ENCODE data around the gene TTLL3.
"Not testable (repeated sequence)": the region's sequence is repeated elsewhere in the genome, so short reads cannot be mapped to it uniquely, and the experiment has no call there.

The TTLL3 gene

DNA sequence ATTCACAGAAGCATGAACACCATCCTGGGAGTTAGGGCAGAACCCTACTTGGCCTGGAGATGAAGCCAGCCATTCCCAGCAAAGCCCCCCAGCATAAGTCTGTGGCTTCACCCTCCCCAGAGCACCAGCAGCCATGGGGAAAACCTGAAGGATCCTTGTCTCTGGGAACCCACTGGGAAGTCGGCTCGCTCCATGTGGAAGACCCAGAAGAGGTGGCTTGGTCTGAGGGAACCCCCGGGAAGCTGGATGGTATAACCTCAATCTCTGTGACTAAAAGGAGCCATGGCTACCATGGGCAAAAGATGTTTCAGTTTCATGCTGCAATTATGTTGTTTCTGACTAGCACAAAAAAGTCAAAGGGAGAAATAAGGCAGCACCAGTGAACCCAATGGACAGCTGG is 45.5 kb downstream of the TTLL3 start:
- Mint-ChIP-seq H3K4me1 (ENCODE audit: low read depth) (no peaks in the 10 kb centered on the region), H3K36me3 (ENCODE audit: low read depth) (no peaks in the 10 kb centered on the region), H3K27ac (no peak overlapping the region), H3K4me3 (no peak overlapping the region), H3K27me3 (no peaks in the 10 kb centered on the region), H3K9me3 (no peaks in the 10 kb centered on the region)

DNA sequence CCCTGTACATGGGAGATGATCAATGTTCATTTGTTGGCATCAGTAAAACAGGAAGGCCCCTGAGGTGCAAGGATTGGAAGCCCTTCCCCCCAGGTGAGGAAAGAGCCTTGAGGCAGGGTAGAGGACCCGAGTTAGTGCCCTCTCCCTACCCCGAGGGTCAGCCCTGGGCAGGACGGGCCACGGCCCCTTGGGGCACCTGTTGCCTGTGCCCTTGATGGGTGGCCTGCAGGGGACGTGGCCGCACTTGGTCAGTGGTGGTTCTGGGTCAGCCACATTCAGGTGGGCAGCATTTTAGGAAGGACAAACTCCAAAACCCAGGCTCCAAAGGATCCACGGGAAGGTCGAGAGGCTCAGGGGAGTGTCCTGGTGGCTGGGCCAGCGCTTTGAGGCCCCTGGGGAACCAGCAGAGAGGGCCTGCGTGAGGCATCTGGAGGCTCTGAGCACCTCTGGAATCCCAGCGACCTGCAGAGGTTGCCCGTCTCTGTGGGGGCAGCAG is 49.5 kb downstream of the TTLL3 start:
- H3K36me3 Mint-ChIP-seq (ENCODE audit: low read depth): no peaks in the 10 kb centered on the region

DNA sequence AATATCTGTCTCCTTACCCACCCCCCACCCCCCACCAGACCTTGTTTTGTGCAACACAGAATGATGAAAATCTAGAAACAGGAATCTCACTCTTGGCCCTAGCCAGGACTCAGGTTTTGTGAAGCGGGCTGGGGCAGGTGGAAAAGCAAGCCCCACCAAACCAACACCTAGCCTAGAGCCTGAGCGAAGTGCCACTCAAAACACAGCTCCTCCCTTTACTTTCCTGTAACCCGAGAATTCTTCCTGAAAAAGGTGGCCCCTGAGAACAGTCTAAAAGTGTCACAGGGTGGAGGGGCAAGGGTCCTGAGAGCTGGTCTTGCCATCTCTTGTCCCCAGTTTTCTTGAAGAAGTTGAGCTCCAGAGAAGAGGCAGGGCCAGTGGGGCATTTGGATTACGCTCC is 51.1 kb downstream of the TTLL3 start:
- Mint-ChIP-seq H3K9me3 (no peaks in the 10 kb centered on the region), H3K27ac (no peak overlapping the region), H3K4me1 (ENCODE audit: low read depth) (peaks cover 4% of the 10 kb centered on the region), H3K4me3 (no peak overlapping the region), H3K36me3 (ENCODE audit: low read depth) (no peaks in the 10 kb centered on the region), H3K27me3 (peaks cover 10% of the 10 kb centered on the region)

More for the DNA sequence above, 49.5 kb downstream of the TTLL3 start:
- Mint-ChIP-seq H3K4me3 (no peak overlapping the region), H3K27ac (no peak overlapping the region), H3K9me3 (no peaks in the 10 kb centered on the region), H3K27me3 (peaks cover 10% of the 10 kb centered on the region), H3K4me1 (ENCODE audit: low read depth) (peaks cover 4% of the 10 kb centered on the region)

DNA sequence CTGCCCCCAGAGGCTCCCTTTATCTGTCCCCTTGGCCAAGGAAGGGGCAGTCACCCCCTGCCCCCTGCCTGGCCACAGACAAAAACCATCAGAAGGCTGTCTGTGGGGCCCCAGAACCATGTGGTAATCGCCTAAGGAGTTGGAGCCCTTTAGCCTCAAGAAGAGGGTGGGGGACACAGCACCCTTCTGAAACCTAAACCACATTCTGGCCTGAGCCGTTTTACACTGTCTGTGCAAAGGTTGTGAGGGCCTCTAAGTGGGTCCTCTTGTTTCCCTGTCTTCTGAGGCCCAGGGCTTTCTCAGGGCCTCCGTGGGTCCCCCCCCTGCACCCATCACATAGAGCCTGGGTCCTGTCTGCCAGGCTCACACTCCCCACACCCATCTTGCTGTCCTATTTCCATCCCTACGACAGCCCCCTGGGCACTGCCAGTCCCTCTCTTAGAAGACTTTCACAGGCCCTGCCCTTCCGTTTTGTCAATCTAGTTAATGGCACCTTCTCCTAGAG is 51.6 kb downstream of the TTLL3 start:
- H3K9me3 Mint-ChIP-seq: no peaks in the 10 kb centered on the region

DNA sequence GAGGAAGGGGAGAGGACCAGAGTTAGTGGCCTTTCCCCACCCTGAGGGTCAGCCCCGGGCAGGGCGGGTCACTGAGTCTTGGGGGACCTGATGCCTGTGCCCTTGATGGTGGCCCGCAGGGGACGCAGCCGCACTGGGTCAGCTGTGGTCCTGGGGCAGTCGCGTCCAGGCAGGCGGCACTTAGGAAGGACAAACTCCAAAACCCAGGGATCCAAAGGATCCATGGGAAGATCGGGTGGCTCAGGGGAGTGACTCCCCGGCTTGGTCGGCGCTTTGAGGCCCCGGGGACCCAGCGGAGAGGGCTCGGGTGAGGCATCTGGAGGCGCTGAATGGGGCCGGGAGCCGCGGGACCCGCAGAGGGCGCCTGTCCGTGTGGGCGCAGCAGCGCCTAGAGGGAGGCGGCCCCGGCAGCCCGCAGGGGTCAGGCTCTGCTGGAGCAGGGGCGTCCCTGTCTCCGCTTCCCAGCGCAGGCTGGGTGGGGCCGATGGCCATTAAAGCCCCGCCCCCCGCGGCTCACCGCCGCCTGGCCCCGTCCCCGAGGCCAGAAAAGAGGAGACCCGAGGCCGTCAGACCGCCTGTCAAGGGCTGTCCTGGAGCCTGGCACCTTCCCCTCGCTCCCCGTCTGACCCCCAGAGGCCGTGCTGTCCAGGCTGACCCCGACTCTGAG is 52.5 kb downstream of the TTLL3 start:
- Mint-ChIP-seq H3K4me3 (no peak overlapping the region), H3K36me3 (ENCODE audit: low read depth) (no peaks in the 10 kb centered on the region), H3K27me3 (peaks cover 10% of the 10 kb centered on the region), H3K27ac (no peak overlapping the region), H3K4me1 (ENCODE audit: low read depth) (peaks cover 4% of the 10 kb centered on the region), H3K9me3 (no peaks in the 10 kb centered on the region)

More for the DNA sequence above, 51.6 kb downstream of the TTLL3 start:
- H3K27me3 Mint-ChIP-seq: peaks cover 10% of the 10 kb centered on the region
- H3K4me3 Mint-ChIP-seq: no peak overlapping the region
- H3K4me1 Mint-ChIP-seq (ENCODE audit: low read depth): peaks cover 4% of the 10 kb centered on the region
- no peak overlapping the region for H3K27ac Mint-ChIP-seq
- H3K36me3 Mint-ChIP-seq (ENCODE audit: low read depth): no peaks in the 10 kb centered on the region

DNA sequence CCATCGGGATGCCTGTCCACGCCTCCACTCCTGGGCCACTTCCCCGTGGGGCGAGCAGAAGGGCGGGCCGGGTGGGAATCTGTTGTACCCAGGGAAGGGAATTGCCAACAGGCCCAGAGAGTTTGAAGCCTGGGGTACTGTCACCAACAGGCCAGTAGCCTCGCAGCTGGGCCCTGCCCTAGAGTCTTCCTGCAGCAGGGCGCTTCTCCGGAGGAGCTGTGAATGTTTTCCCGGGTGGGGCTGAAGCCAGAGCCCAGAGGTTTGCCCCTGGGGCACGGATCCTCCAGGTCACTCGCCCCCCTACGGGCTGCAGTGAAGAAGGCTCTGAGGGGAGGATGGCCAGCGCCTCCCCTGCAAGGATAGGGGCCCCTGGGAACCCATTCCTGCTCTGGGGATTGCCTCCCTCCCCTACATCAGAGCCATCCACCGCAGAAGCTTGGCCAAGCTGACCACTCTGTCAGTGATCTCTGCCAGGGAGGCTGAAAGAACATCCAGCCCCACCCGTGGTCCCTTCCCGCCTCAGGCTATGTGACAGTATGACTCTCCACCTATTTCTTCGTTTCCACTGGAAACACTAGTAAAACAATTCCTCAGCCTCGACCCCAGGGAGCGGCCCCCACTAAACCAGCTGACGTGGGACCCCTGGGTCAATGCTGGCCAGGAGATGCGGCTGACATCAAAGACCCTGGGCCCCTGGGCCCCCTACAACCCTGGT is 53.2 kb downstream of the TTLL3 start:
- no peaks in the 10 kb centered on the region for H3K9me3 Mint-ChIP-seq
- peaks cover 10% of the 10 kb centered on the region for H3K27me3 Mint-ChIP-seq
- H3K36me3 Mint-ChIP-seq (ENCODE audit: low read depth): no peaks in the 10 kb centered on the region
- H3K27ac Mint-ChIP-seq: no peak overlapping the region
- peaks cover 4% of the 10 kb centered on the region for H3K4me1 Mint-ChIP-seq (ENCODE audit: low read depth)
- H3K4me3 Mint-ChIP-seq: no peak overlapping the region

DNA sequence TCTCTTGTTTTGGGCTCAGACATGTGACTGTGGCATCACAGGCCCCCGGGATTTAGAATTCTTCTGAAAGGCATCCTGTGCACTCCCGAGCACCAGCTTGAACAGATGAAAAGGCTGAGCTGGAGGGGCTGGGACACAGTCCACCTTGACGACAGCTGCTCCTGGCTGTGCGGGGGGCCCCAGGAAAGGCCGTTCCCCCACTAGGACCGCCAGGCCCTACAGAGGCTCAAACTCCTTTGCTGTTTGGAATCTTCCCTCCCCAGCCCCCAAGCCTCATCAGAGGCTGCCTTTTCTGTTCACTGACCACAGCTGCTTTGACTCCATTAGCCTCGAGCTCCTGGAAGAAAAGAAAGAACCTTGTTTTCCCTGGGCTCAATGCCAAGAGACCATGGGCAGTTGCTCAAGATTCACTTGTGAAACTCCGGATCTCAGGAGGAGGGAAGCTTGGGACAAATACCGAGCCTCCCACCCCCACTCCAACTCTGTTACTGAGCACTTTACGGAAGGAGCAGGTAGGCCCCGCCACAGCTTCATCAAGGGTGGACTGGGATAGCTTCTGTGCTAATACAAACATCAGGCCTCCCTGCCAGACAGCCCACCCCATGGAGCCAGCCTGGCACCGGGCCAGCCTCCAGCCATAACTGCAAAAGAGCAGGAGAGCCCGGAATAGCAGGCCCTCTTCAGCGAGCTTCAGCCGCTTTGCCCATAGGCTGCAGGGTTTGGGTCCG is 54.3 kb downstream of the TTLL3 start:
- Mint-ChIP-seq H3K4me1 (ENCODE audit: low read depth) (peaks cover 4% of the 10 kb centered on the region), H3K4me3 (no peak overlapping the region), H3K27me3 (peaks cover 10% of the 10 kb centered on the region), H3K27ac (no peak overlapping the region), H3K9me3 (no peaks in the 10 kb centered on the region), H3K36me3 (ENCODE audit: low read depth) (no peaks in the 10 kb centered on the region)

DNA sequence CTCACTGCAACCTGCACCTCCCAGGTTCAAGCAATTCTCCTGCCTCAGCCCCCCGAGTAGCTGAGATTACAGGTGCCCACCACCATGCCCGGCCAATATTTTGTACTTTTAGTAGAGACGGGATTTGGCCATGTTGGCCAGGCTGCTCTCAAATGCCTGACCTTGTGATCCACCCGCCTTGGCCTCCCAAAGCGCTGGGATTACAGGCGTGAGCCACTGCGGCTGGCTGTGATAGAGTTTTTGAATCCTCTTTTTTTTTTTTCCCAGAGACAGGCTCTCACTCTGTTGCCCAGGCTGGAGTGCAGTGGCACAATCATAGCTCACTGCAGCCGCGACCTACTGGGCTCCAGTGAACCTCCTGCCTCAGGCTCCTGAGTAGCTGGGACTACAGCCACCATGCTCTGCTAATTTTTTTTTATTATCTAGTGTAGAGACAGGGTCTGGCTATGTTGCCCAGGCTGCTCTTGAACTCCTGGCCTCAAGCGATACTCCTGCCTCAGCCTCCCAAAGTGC is 55.1 kb downstream of the TTLL3 start:
- H3K36me3 Mint-ChIP-seq (ENCODE audit: low read depth); H3K27me3 Mint-ChIP-seq; H3K27ac Mint-ChIP-seq; H3K9me3 Mint-ChIP-seq; H3K4me3 Mint-ChIP-seq; H3K4me1 Mint-ChIP-seq (ENCODE audit: low read depth): not testable (repeated sequence)

DNA sequence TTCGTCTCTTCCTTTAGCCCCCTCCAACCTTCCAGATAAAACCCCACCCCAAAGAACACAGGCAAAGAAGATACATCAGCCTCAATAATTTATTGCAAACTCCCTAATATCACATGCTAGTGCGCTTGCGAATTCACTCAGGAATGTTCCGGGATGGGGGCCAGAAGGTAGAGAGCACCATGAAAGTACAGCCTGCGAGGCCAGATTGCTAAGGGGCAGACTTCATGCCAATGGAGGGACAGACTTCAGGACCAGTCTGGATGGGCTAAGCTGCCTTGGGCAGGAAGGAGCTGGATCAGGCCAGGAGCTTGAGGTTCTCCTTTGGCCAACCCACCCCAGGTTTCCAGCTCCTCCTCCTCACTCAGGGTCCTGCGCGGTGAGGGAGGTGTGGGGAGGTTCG is 56.6 kb downstream of the TTLL3 start:
- peaks cover 10% of the 10 kb centered on the region for H3K27me3 Mint-ChIP-seq
- H3K9me3 Mint-ChIP-seq: no peaks in the 10 kb centered on the region
- no peak overlapping the region for H3K4me3 Mint-ChIP-seq
- no peak overlapping the region for H3K27ac Mint-ChIP-seq
- no peaks in the 10 kb centered on the region for H3K36me3 Mint-ChIP-seq (ENCODE audit: low read depth)
- H3K4me1 Mint-ChIP-seq (ENCODE audit: low read depth): peaks cover 4% of the 10 kb centered on the region

DNA sequence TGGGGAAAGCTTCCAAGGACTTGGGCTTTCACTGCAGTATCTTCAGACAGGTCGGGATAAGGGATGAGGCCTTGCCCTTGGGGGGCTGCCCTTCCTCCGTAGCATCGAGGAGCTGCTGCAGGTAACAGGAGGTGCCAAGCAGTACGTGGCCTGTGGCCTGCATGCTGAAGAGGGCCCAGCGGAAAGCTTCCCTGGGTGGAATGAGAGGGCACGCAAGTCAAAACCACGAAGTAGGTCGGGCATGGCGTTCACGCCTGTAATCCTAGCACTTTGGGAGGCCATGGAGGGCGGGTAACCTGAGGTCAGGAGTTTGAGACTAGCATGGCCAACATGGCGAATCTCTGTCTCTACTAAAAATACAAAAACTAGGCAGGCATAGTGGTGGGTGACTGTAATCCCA is 57.0 kb downstream of the TTLL3 start:
- Mint-ChIP-seq H3K9me3 (no peaks in the 10 kb centered on the region), H3K27me3 (peaks cover 6% of the 10 kb centered on the region), H3K4me3 (no peak overlapping the region), H3K36me3 (ENCODE audit: low read depth) (no peaks in the 10 kb centered on the region), H3K27ac (no peak overlapping the region), H3K4me1 (ENCODE audit: low read depth) (peaks cover 2% of the 10 kb centered on the region)

DNA sequence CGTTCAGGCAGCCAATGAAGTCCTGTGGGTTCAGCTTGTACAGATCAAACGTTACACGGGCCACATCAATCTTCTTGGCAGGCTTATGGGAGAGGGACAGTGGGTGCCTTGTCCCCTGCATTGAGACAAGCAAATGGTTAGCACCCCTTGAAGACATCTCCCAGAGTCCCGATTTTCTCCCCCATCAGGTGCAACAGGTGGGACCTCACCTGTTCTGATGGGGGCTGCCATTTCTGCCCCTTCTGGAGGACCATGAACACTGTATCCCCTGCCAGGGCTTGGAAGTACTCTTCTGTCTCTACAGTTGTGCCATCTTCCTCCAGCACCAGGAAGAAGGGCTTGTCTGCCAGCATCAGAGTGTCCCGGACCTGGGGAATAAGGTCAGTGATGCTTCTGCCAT is 59.9 kb downstream of the TTLL3 start:
- H3K27me3 Mint-ChIP-seq: no peaks in the 10 kb centered on the region
- no peaks in the 10 kb centered on the region for H3K36me3 Mint-ChIP-seq (ENCODE audit: low read depth)
- no peaks in the 10 kb centered on the region for H3K4me1 Mint-ChIP-seq (ENCODE audit: low read depth)
- no peak overlapping the region for H3K4me3 Mint-ChIP-seq
- H3K9me3 Mint-ChIP-seq: no peaks in the 10 kb centered on the region
- H3K27ac Mint-ChIP-seq: no peak overlapping the region

DNA sequence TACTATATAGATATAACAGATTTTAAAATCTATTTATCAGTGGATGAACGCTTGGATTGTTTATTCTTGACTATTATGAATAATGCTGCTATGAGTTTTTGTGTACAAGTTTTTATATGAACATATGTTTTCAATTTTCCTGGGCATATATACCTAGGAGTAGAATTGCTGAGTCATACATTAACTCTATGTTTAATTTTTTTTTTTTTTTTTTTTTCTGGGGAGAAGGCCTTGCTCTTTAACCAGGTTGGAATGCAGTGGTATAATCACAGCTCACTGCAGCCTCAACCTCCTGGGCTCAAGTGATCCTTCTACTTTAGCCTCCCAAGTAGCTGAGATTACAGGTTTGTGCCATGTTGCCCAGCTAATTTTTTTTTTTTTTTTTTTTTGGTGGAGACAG is 60.9 kb downstream of the TTLL3 start:
- H3K4me3 Mint-ChIP-seq: no peak overlapping the region
- H3K9me3 Mint-ChIP-seq: no peaks in the 10 kb centered on the region

DNA sequence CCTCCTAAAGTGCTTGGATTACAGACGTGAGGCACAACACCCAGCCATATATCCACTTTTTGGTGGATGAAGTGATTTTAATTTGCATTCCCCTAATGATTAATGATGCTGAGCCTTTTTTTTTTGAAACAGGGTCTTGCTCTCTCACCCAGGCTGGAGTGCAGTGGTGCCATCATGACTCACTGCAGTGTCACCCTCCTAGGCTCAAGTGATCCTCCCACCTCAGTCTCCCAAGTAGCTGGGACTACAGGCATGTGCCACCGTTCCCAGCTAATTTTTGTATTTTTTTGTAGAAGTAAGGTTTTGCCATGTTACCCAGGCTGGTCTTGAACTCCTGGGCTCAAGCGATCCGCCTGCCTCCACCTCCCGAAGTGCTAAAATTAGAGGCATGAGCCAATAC is 62.0 kb downstream of the TTLL3 start:
- H3K36me3 Mint-ChIP-seq (ENCODE audit: low read depth); H3K4me3 Mint-ChIP-seq; H3K27me3 Mint-ChIP-seq; H3K4me1 Mint-ChIP-seq (ENCODE audit: low read depth); H3K9me3 Mint-ChIP-seq; H3K27ac Mint-ChIP-seq: not testable (repeated sequence)

More for the DNA sequence above, 60.9 kb downstream of the TTLL3 start:
- H3K36me3 Mint-ChIP-seq (ENCODE audit: low read depth): no peaks in the 10 kb centered on the region
- H3K27ac Mint-ChIP-seq: no peak overlapping the region
- H3K27me3 Mint-ChIP-seq: no peaks in the 10 kb centered on the region
- H3K4me1 Mint-ChIP-seq (ENCODE audit: low read depth): no peaks in the 10 kb centered on the region

DNA sequence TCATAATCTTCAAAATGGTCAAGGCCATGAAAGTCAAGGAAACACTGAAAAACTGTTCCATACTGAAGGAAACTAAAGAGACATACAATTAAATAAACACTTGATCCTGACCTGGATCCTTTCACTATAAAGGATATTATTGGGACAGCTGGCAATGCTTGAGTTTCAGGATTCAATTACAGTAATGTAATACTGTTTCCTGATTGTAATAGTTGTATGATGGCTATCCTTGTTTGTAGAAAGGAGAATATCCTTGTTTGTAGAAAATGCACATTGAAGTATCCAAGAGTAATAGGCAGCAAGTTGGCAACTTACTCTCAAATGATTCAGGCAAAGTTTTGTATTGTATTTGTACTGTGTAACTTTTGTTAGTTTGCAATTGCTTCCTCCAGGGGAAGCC is 65.4 kb downstream of the TTLL3 start:
- Mint-ChIP-seq H3K4me3 (no peak overlapping the region), H3K27ac (no peak overlapping the region), H3K27me3 (no peaks in the 10 kb centered on the region), H3K4me1 (ENCODE audit: low read depth) (no peaks in the 10 kb centered on the region), H3K9me3 (no peaks in the 10 kb centered on the region), H3K36me3 (ENCODE audit: low read depth) (no peaks in the 10 kb centered on the region)

DNA sequence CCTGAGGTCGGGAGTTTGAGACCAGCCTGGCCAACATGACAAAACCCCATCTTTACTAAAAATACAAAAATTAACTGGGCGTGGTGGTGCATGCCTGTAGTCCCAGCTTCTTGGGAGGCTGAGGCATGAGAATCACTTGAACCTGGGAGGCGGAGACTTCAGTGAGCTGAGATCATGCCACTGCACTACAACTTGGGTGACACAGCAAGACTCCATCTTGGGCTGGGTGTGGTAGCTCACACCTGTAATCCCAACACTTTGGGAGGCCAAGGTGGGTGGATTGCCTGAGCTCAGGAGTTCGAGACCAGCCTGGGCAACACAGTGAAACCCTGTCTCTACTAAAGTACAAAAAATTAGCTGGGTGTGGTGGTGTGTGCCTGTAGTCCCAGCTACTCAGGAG is 66.2 kb downstream of the TTLL3 start:
- not testable (repeated sequence) for H3K4me3 Mint-ChIP-seq; H3K36me3 Mint-ChIP-seq (ENCODE audit: low read depth); H3K9me3 Mint-ChIP-seq; H3K27ac Mint-ChIP-seq; H3K27me3 Mint-ChIP-seq; H3K4me1 Mint-ChIP-seq (ENCODE audit: low read depth)

Measured in stimulated activated naive CD8-positive, alpha-beta T cell treated with anti-CD3 and anti-CD28 coated beads, Interleukin-15, Interleukin-2, amounts not matched to agents 100 ng/mL and 50 ng/mL, for 24 hours (primary cell).